GM12872 (cell line): ENCODE measurements around the gene P3H1.

ENCODE experiments used
- TF ChIP-seq, protein P1 (sequence below): IDR thresholded peaks from 3 replicates; pipeline ENCODE4 v1.5.1; 2011; ENCODE audit warnings: low read depth, mild to moderate bottlenecking, low read length, moderate library complexity; ENCODE audit not compliant: insufficient read depth

Gene P3H1

DNA sequence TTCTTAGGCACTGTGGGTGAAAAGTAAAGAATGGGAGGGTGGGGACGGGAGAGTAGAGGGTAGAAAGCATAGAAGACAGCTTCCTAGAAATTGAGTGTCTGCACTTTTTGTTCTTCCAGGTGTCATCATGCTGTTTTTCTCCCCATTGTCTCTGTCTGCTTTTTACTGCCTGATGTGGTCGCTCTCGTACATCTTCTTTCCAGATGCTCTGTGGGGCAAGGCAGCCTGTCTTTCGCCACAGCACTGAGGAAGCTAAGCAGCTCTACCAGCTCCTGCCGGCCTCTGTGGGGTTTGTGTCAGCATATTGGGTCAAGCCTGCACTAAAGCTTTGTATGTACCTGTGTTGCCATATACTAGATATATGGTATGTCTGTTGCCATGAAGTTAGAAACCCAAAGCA is 31.2 kb upstream of the P3H1 start:
- TF ChIP-seq, protein P1, sequence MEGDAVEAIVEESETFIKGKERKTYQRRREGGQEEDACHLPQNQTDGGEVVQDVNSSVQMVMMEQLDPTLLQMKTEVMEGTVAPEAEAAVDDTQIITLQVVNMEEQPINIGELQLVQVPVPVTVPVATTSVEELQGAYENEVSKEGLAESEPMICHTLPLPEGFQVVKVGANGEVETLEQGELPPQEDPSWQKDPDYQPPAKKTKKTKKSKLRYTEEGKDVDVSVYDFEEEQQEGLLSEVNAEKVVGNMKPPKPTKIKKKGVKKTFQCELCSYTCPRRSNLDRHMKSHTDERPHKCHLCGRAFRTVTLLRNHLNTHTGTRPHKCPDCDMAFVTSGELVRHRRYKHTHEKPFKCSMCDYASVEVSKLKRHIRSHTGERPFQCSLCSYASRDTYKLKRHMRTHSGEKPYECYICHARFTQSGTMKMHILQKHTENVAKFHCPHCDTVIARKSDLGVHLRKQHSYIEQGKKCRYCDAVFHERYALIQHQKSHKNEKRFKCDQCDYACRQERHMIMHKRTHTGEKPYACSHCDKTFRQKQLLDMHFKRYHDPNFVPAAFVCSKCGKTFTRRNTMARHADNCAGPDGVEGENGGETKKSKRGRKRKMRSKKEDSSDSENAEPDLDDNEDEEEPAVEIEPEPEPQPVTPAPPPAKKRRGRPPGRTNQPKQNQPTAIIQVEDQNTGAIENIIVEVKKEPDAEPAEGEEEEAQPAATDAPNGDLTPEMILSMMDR = no peak

DNA sequence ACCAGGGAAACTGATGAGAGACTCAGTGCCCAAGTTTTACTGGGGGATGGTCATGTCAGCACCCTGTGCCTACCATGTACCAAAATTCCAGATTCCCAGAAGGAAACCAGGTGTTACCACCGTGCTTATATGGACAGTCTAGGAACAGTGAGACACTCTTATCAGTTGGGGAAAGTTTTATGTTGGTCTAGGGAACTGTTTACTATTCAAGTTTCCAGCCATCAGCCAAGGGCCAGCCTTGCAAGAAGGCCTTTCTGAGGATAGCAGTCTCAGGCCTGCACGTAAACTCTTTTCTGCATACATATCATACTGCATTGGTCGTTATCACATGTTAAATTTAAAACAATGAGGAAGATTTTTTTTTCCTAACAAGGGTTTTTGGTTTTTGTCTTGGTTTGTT is 30.6 kb upstream of the P3H1 start:
- TF ChIP-seq, protein P1 = no peak

DNA sequence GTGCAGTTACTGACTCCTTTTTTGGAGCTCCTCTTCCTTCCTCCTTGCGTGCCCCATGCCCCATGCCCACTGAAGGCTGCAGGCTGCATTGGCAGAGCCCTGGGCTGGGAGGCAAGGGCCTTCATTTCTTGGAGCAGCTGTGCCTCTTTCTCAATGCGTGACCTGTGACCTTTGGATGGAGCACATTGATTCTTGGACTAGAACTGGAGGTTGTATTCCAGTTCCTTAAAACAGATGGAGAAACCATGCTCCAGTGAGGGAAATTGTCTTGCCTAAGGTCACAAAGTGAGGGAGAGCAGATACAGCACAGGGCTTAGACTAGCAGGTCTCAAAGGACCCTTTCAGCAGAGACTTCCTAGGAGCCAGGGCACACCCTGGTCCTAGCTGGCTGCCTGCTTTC is 27.0 kb upstream of the P3H1 start:
- TF ChIP-seq, protein P1 = no peak

GRCh38 chr1:42788021-42788420 is 21.2 kb upstream of the P3H1 start:
- TF ChIP-seq, protein P1 = no peak

DNA sequence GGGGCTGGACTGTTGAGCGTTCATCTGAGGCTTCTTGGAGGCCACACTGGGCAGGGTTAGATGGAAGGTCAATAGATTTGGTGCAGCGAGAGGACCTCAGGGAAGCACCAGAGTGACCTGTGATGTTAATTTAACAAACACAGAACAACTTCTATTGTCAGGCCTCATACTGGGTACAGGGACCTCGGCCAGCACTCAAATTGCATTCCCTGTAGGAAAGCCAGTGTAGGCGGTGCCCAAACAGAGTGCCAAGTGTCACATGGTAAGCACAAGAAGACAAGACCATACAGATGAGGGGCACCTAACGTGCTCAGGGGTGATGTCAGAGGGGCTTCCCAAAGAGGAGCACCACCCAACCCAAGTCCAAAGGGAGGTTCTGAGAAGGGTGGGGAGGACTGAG is 19.3 kb upstream of the P3H1 start:
- TF ChIP-seq, protein P1 = no peak

GRCh38 chr1:42784946-42785693 is 18.3 kb upstream of the P3H1 start, which contains the start of gene TMEM269:
TSS of gene TMEM269 (plus strand) at chr1:42784991. CDS start at chr1:42789894, 4,903 bp downstream.
- TF ChIP-seq, protein P1 = no peak

DNA sequence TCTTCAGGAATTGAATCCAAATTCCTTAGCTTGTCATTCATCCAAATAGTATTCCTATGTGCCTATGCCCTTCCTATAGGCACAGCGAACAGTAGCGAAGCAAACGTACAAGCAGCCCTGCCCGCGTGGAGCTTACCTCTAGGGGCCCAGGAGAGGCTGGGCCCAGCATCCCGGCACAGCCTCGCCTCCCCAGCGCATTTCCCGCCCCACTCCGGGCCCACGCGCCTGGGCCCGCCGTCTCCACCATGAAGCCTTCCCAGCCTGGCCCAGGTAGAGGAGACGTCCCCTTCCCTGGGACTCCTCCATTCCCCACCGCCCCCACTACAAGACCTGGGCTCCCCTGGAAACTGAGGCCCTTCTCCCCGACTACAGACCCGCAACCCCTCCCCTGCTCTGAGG is 17.7 kb upstream of the P3H1 start:
- TF ChIP-seq, protein P1 = no peak
